Measurements from ENCODE around the gene LRRC41.
"Not testable (repeated sequence)": the region's sequence is repeated elsewhere in the genome, so short reads cannot be mapped to it uniquely, and the experiment has no call there.

Gene LRRC41

GRCh38 chr1:46254668-46255067 lies 48.7 kb downstream of the LRRC41 start:
- no peaks in the 10 kb centered on the region for H3K9me3 ChIP-seq (ENCODE audit: control insufficient read depth, insufficient read depth, low read length)
- H3K36me3 ChIP-seq (ENCODE audit: control insufficient read depth, insufficient read depth, low read length): peaks cover 89% of the 10 kb centered on the region
- H3K4me3 ChIP-seq (ENCODE audit: low read depth, low read length): no peak overlapping the region
- H3K4me1 ChIP-seq (ENCODE audit: control insufficient read depth, insufficient read depth, low read length): no peaks in the 10 kb centered on the region
- no peak overlapping the region for H3K27ac ChIP-seq (ENCODE audit: low read depth, low read length)
- no peaks in the 10 kb centered on the region for H3K27me3 ChIP-seq (ENCODE audit: control insufficient read depth, insufficient read depth, low read length)
- H3K9ac ChIP-seq (ENCODE audit: low read depth, low read length): no peak overlapping the region

GRCh38 chr1:46248122-46248920 lies 55.1 kb downstream of the LRRC41 start:
- H3K4me3 ChIP-seq (ENCODE audit: low read depth, low read length): peak overlapping the region; percentile 86
- H3K27ac ChIP-seq (ENCODE audit: low read depth, low read length): peak overlapping the region; percentile 95
- peak overlapping the region; percentile 88; the same call in 1 of the 2 replicates for H3K9ac ChIP-seq (ENCODE audit: low read depth, low read length)

GRCh38 chr1:46247436-46248121 lies 55.8 kb downstream of the LRRC41 start, which contains the start of gene RAD54L:
RAD54L (plus strand) TSS chr1:46247763; CDS start chr1:46248406, 643 bp downstream.
- Histone ChIP-seq H3K9me3 (ENCODE audit: control insufficient read depth, insufficient read depth, low read length) (no peaks in the 10 kb centered on the region; the same call in 1 of the 2 replicates), H3K4me1 (ENCODE audit: control insufficient read depth, insufficient read depth, low read length) (peaks cover 8% of the 10 kb centered on the region), H3K27ac (ENCODE audit: low read depth, low read length) (peak within 1 kb of the TSS; percentile 95), H3K9ac (ENCODE audit: low read depth, low read length) (peak within 1 kb of the TSS; percentile 88), H3K27me3 (ENCODE audit: control insufficient read depth, insufficient read depth, low read length) (no peaks in the 10 kb centered on the region), H3K4me3 (ENCODE audit: low read depth, low read length) (peak within 1 kb of the TSS; percentile 86), H3K36me3 (ENCODE audit: control insufficient read depth, insufficient read depth, low read length) (peaks cover 37% of the 10 kb centered on the region)

More at GRCh38 chr1:46248122-46248920, 55.1 kb downstream of the LRRC41 start:
- Histone ChIP-seq H3K9me3 (ENCODE audit: control insufficient read depth, insufficient read depth, low read length) (no peaks in the 10 kb centered on the region), H3K27me3 (ENCODE audit: control insufficient read depth, insufficient read depth, low read length) (no peaks in the 10 kb centered on the region), H3K4me1 (ENCODE audit: control insufficient read depth, insufficient read depth, low read length) (peaks cover 8% of the 10 kb centered on the region), H3K36me3 (ENCODE audit: control insufficient read depth, insufficient read depth, low read length) (peaks cover 44% of the 10 kb centered on the region)

GRCh38 chr1:46246548-46247435 lies 56.6 kb downstream of the LRRC41 start:
- Histone ChIP-seq H3K4me1 (ENCODE audit: control insufficient read depth, insufficient read depth, low read length) (peaks cover 8% of the 10 kb centered on the region), H3K9me3 (ENCODE audit: control insufficient read depth, insufficient read depth, low read length) (no peaks in the 10 kb centered on the region; the same call in 1 of the 2 replicates), H3K27ac (ENCODE audit: low read depth, low read length) (peak overlapping the region; percentile 71), H3K27me3 (ENCODE audit: control insufficient read depth, insufficient read depth, low read length) (no peaks in the 10 kb centered on the region), H3K36me3 (ENCODE audit: control insufficient read depth, insufficient read depth, low read length) (peaks cover 30% of the 10 kb centered on the region), H3K9ac (ENCODE audit: low read depth, low read length) (peak overlapping the region; percentile 79), H3K4me3 (ENCODE audit: low read depth, low read length) (peak overlapping the region; percentile 78)

GRCh38 chr1:46246136-46246535 lies 57.3 kb downstream of the LRRC41 start:
- H3K27me3 ChIP-seq (ENCODE audit: control insufficient read depth, insufficient read depth, low read length); H3K4me1 ChIP-seq (ENCODE audit: control insufficient read depth, insufficient read depth, low read length); H3K9ac ChIP-seq (ENCODE audit: low read depth, low read length); H3K27ac ChIP-seq (ENCODE audit: low read depth, low read length); H3K4me3 ChIP-seq (ENCODE audit: low read depth, low read length); H3K9me3 ChIP-seq (ENCODE audit: control insufficient read depth, insufficient read depth, low read length): not testable (repeated sequence)
- peaks cover 23% of the 10 kb centered on the region for H3K36me3 ChIP-seq (ENCODE audit: control insufficient read depth, insufficient read depth, low read length)

- no peak overlapping the region for H3K4me3 ChIP-seq (ENCODE audit: low read depth, low read length)
- H3K9me3 ChIP-seq (ENCODE audit: control insufficient read depth, insufficient read depth, low read length): no peaks in the 10 kb centered on the region; the same call in 1 of the 2 replicates
- H3K27me3 ChIP-seq (ENCODE audit: control insufficient read depth, insufficient read depth, low read length): no peaks in the 10 kb centered on the region
- no peak overlapping the region for H3K27ac ChIP-seq (ENCODE audit: low read depth, low read length)
- peaks cover 8% of the 10 kb centered on the region for H3K4me1 ChIP-seq (ENCODE audit: control insufficient read depth, insufficient read depth, low read length)
- no peak overlapping the region for H3K9ac ChIP-seq (ENCODE audit: low read depth, low read length)
- H3K36me3 ChIP-seq (ENCODE audit: control insufficient read depth, insufficient read depth, low read length): peaks cover 11% of the 10 kb centered on the region
Measured at GRCh38 chr1:46244656-46245371, 58.6 kb downstream of the LRRC41 start.

GRCh38 chr1:46243831-46244230 lies 59.6 kb downstream of the LRRC41 start:
- not testable (repeated sequence) for H3K4me3 ChIP-seq (ENCODE audit: low read depth, low read length); H3K9ac ChIP-seq (ENCODE audit: low read depth, low read length); H3K27ac ChIP-seq (ENCODE audit: low read depth, low read length); H3K4me1 ChIP-seq (ENCODE audit: control insufficient read depth, insufficient read depth, low read length); H3K9me3 ChIP-seq (ENCODE audit: control insufficient read depth, insufficient read depth, low read length); H3K27me3 ChIP-seq (ENCODE audit: control insufficient read depth, insufficient read depth, low read length); H3K36me3 ChIP-seq (ENCODE audit: control insufficient read depth, insufficient read depth, low read length)

GRCh38 chr1:46242918-46243317 lies 60.5 kb downstream of the LRRC41 start:
- Histone ChIP-seq H3K27ac (ENCODE audit: low read depth, low read length) (no peak overlapping the region), H3K4me3 (ENCODE audit: low read depth, low read length) (no peak overlapping the region), H3K4me1 (ENCODE audit: control insufficient read depth, insufficient read depth, low read length) (peaks cover 3% of the 10 kb centered on the region; the same call in 1 of the 2 replicates), H3K9ac (ENCODE audit: low read depth, low read length) (no peak overlapping the region), H3K27me3 (ENCODE audit: control insufficient read depth, insufficient read depth, low read length) (no peaks in the 10 kb centered on the region), H3K36me3 (ENCODE audit: control insufficient read depth, insufficient read depth, low read length) (no peaks in the 10 kb centered on the region), H3K9me3 (ENCODE audit: control insufficient read depth, insufficient read depth, low read length) (peaks cover 6% of the 10 kb centered on the region)

GRCh38 chr1:46241733-46242132 lies 61.7 kb downstream of the LRRC41 start:
- H3K4me1 ChIP-seq (ENCODE audit: control insufficient read depth, insufficient read depth, low read length); H3K27ac ChIP-seq (ENCODE audit: low read depth, low read length); H3K4me3 ChIP-seq (ENCODE audit: low read depth, low read length); H3K27me3 ChIP-seq (ENCODE audit: control insufficient read depth, insufficient read depth, low read length); H3K9ac ChIP-seq (ENCODE audit: low read depth, low read length); H3K36me3 ChIP-seq (ENCODE audit: control insufficient read depth, insufficient read depth, low read length): not testable (repeated sequence)
- peaks cover 11% of the 10 kb centered on the region for H3K9me3 ChIP-seq (ENCODE audit: control insufficient read depth, insufficient read depth, low read length)

GRCh38 chr1:46238865-46239264 lies 64.6 kb downstream of the LRRC41 start:
- H3K27ac ChIP-seq (ENCODE audit: low read depth, low read length); H3K27me3 ChIP-seq (ENCODE audit: control insufficient read depth, insufficient read depth, low read length); H3K4me3 ChIP-seq (ENCODE audit: low read depth, low read length): not testable (repeated sequence)

More at GRCh38 chr1:46238865-46239264, 64.6 kb downstream of the LRRC41 start:
- H3K4me1 ChIP-seq (ENCODE audit: control insufficient read depth, insufficient read depth, low read length); H3K9ac ChIP-seq (ENCODE audit: low read depth, low read length); H3K36me3 ChIP-seq (ENCODE audit: control insufficient read depth, insufficient read depth, low read length): not testable (repeated sequence)
- H3K9me3 ChIP-seq (ENCODE audit: control insufficient read depth, insufficient read depth, low read length): peaks cover 14% of the 10 kb centered on the region

Data from HUES48 (cell line).